Measurements from ENCODE around the gene FKBP5.
A peak's percentile ranks its signal among the peaks of the same experiment; 100 is the strongest.
"Not testable (repeated sequence)": the region's sequence is repeated elsewhere in the genome, so short reads cannot be mapped to it uniquely, and the experiment has no call there.

The FKBP5 gene

DNA sequence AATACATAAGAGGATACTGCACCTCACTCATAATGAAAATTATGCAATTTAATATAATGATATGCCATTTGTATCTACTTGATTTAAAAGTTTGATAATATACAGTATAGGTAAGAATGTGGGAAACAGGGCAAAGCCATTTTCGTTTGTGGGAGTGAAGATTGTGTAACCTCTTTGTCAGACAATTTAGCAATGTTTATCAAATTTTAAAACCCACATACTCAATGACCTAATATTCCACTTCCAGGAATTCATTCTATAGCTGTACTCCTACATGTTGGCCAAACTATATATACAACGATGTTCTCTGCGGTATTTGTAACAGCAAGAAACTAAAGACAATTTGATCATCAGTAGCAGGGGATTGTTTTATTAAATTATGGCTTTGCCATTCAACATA lies 17.8 kb upstream of the FKBP5 start:
- TF ChIP-seq EZH2 (optimal IDR thresholded peaks at IDR 0.05; ENCODE audit: low read depth, low read length): no peak
- Histone ChIP-seq H3K9me2 (replicated peaks; ENCODE audit: insufficient read depth, low read length) (no peaks in the 10 kb centered on the region), H3K9ac (ENCODE audit: low read length) (no peak overlapping the region), H3K36me3 (replicated peaks; ENCODE audit: insufficient read depth, low read length) (no peaks in the 10 kb centered on the region), H3K27ac (ENCODE audit: low read length) (no peak overlapping the region), H3K9me3 (replicated peaks; ENCODE audit: insufficient read depth, low read length) (no peaks in the 10 kb centered on the region), H3K4me2 (ENCODE audit: low read depth, low read length) (no peak overlapping the region), H3F3A (ENCODE audit: insufficient read depth, low read length) (no peaks in the 10 kb centered on the region), H3K4me3 (ENCODE audit: low read length) (no peak overlapping the region), H3K4me1 (ENCODE audit: low read length) (no peaks in the 10 kb centered on the region), H3K27me3 (replicated peaks; ENCODE audit: insufficient read depth, low read length) (no peaks in the 10 kb centered on the region), H2AFZ (ENCODE audit: low read length) (no peak overlapping the region), H3K79me2 (ENCODE audit: low read length) (no peaks in the 10 kb centered on the region), H4K20me1 (ENCODE audit: insufficient read depth, low read length) (no peaks in the 10 kb centered on the region)
- no peak for DNase-seq

- no peaks in the 10 kb centered on the region for H4K20me1 ChIP-seq (ENCODE audit: insufficient read depth, low read length)
- H3K79me2 ChIP-seq (ENCODE audit: low read length): no peaks in the 10 kb centered on the region
- no peak overlapping the region for H3K9ac ChIP-seq (ENCODE audit: low read length)
- no peaks in the 10 kb centered on the region for H3K36me3 ChIP-seq (replicated peaks; ENCODE audit: insufficient read depth, low read length)
- no peaks in the 10 kb centered on the region for H3K27me3 ChIP-seq (replicated peaks; ENCODE audit: insufficient read depth, low read length)
- peak; percentile 13 for DNase-seq
- no peak for TF ChIP-seq EZH2phosphoT487 (IDR thresholded peaks at IDR 0.05; ENCODE audit: low read length)
- TF ChIP-seq CTCF (IDR thresholded peaks at IDR 0.05; ENCODE audit: low read length): no peak
- TF ChIP-seq EZH2 (optimal IDR thresholded peaks at IDR 0.05; ENCODE audit: low read depth, low read length): no peak
- H3K4me1 ChIP-seq (ENCODE audit: low read length): no peaks in the 10 kb centered on the region
- H3K9me2 ChIP-seq (replicated peaks; ENCODE audit: insufficient read depth, low read length): no peaks in the 10 kb centered on the region
- no peak overlapping the region for H3K4me2 ChIP-seq (ENCODE audit: low read depth, low read length)
- H3K27ac ChIP-seq (ENCODE audit: low read length): no peak overlapping the region
- no peaks in the 10 kb centered on the region for H3K9me3 ChIP-seq (replicated peaks; ENCODE audit: insufficient read depth, low read length)
- H2AFZ ChIP-seq (ENCODE audit: low read length): peak overlapping the region; percentile 23
- no peaks in the 10 kb centered on the region for H3F3A ChIP-seq (ENCODE audit: insufficient read depth, low read length)
- no peak overlapping the region for H3K4me3 ChIP-seq (ENCODE audit: low read length)
Measured at GRCh38 chr6:35703554-35703953, 14.8 kb upstream of the FKBP5 start.

GRCh38 chr6:35698858-35699257 lies 10.1 kb upstream of the FKBP5 start:
- Histone ChIP-seq H4K20me1 (ENCODE audit: insufficient read depth, low read length) (no peaks in the 10 kb centered on the region), H3K4me2 (ENCODE audit: low read depth, low read length) (no peak overlapping the region), H3K79me2 (ENCODE audit: low read length) (no peaks in the 10 kb centered on the region), H3K9me2 (replicated peaks; ENCODE audit: insufficient read depth, low read length) (no peaks in the 10 kb centered on the region), H3F3A (ENCODE audit: insufficient read depth, low read length) (no peaks in the 10 kb centered on the region), H2AFZ (ENCODE audit: low read length) (no peak overlapping the region), H3K9me3 (replicated peaks; ENCODE audit: insufficient read depth, low read length) (no peaks in the 10 kb centered on the region), H3K4me1 (ENCODE audit: low read length) (no peaks in the 10 kb centered on the region), H3K27ac (ENCODE audit: low read length) (no peak overlapping the region), H3K4me3 (ENCODE audit: low read length) (no peak overlapping the region), H3K27me3 (replicated peaks; ENCODE audit: insufficient read depth, low read length) (no peaks in the 10 kb centered on the region), H3K9ac (ENCODE audit: low read length) (no peak overlapping the region), H3K36me3 (replicated peaks; ENCODE audit: insufficient read depth, low read length) (no peaks in the 10 kb centered on the region)
- DNase-seq: no peak
- TF ChIP-seq EZH2 (optimal IDR thresholded peaks at IDR 0.05; ENCODE audit: low read depth, low read length) (no peak), CTCF (IDR thresholded peaks at IDR 0.05; ENCODE audit: low read length) (no peak), EZH2phosphoT487 (IDR thresholded peaks at IDR 0.05; ENCODE audit: low read length) (no peak)

DNA sequence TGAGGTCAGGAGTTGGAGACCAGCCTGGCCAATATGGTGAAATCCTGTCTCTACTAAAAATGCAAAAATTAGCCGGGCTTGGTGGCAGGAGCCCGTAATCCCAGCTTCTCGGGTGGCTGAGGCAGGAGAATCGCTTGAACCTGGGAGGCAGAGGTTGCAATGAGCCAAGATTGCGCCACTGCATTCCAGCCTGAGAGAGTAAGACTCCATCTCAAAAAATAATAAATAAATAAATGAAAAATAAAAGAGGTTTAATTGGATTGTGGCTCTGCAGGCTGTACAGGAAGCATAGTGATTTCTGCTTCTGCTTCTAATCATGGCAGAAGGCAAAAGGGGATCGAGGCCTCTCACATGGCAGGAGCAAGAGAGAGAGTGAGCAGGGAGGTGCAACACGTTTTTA lies 9.7 kb upstream of the FKBP5 start:
- not testable (repeated sequence) for H3F3A ChIP-seq (ENCODE audit: insufficient read depth, low read length); H3K27me3 ChIP-seq (replicated peaks; ENCODE audit: insufficient read depth, low read length); H3K27ac ChIP-seq (ENCODE audit: low read length); H3K9me3 ChIP-seq (replicated peaks; ENCODE audit: insufficient read depth, low read length); H3K4me1 ChIP-seq (ENCODE audit: low read length); H3K4me2 ChIP-seq (ENCODE audit: low read depth, low read length); H3K79me2 ChIP-seq (ENCODE audit: low read length); H3K9me2 ChIP-seq (replicated peaks; ENCODE audit: insufficient read depth, low read length); H2AFZ ChIP-seq (ENCODE audit: low read length); H3K36me3 ChIP-seq (replicated peaks; ENCODE audit: insufficient read depth, low read length); H3K4me3 ChIP-seq (ENCODE audit: low read length); H3K9ac ChIP-seq (ENCODE audit: low read length); DNase-seq; H4K20me1 ChIP-seq (ENCODE audit: insufficient read depth, low read length)

Data from MM.1S (cell line).